Measurements from ENCODE around the gene ZBTB22. TPM values are rescaled to one million over a fixed set of nuclear protein-coding genes. Genes with fewer than 3 reads are reported as not detected.
"Not testable (repeated sequence)": the region's sequence is repeated elsewhere in the genome, so short reads cannot be mapped to it uniquely, and the experiment has no call there.

Gene ZBTB22
- polyA plus RNA-seq, 1 donor: 20.9 TPM

DNA sequence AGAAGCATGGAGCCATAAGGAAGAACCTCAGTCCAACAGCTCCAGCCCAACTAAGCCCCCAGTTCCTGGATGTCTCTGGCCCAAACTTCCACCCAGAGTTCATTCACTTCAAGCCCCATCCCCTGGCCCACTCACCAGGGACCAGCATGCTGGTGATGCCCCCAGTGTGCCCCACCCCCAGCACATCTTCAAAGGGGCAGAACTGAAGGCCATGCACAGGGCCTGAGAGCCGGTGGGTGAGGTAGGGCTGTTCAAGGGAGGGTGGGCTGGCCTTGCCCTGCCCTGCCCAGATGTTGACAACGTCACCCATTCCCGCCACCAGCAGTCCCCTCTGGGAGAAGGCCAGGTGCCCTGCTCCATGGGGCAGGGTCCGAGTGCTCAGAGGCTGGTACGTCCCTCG is 37.0 kb downstream of the ZBTB22 start:
- DNase-seq: no peak

DNA sequence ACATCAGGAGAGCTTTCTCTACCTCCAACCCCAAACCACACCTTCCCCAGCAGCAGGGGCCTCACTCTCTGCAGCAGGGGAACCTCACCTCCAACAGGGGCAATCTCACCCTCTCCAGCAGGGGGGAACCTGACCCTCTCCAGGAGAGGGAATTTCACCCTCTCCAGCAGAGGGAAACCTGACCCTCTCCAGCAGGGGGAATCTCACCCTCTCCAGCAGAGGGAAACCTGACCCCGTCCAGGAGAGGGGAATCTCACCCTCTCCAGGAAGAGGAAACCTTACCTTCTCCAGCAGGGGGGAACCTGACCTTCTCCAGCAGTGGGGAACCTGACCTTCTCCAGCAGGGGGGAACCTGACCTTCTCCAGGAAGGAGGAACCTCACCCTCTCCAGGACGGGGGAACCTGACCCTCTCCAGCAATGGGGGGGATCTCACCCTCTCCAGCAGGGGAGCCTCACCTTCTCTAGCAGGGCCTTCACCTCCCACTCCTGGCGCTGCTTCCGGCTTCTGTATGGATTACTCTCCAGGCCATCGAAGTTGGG is 37.5 kb downstream of the ZBTB22 start:
- DNase-seq: peak; percentile 22

DNA sequence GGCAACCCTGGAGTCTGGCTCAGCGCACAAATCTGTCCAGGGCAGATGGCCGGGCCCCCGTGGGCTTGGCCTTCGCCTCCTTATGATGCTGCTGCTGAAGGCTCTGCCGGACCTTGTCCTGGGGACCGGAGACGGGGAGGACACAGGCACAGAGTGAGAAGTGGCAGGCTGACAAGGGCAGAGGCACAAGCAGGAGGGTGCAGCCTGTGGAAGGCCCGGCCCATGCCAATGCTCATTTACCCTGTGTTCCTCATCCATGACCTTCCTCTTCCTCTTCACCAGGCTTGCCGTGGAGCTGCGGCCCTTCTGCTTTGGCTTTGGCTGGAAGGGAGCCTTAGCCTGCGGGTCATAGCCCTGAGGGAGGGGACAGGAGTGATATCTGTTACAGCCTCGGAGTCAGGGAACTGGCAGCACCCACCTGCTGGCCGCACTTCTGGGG is 38.3 kb downstream of the ZBTB22 start:
- DNase-seq: no peak

DNA sequence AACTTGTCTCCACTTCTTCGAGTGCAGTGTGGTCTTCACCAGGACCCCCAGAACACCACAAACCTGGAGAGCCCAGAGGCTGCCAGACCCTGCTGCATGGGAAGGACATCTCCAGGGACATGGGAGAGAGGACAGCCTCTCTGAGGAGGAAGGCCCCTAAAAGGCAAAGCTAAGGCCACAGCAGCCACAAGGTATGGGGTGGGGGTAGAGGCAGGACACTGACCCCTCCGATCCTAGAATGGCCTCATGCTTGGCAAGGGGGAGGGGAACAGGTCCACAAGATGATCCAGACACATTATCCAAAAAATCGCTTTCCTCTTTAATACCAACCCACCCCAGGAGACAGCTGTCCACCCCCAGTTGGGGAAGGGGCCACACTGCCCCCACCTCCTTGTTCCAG is 38.7 kb downstream of the ZBTB22 start:
- no peak for DNase-seq

DNA sequence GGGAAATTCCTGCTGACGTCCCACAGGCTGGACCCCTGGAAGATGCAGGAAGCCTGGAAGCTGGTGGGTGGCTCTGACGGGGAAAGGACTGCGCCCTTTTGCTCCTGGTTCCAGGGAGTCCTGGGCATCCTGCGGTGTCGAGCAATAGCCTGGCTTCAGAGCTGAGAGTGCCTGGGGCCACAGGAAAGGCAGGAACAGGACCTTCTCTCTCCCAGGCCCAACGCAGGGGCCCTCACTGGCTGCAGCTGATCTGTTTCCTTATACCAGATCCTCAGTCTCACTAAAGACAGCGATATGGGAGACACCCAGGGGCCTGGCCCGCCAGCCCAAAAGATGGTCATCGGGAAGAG is 39.2 kb downstream of the ZBTB22 start:
- no peak for DNase-seq

DNA sequence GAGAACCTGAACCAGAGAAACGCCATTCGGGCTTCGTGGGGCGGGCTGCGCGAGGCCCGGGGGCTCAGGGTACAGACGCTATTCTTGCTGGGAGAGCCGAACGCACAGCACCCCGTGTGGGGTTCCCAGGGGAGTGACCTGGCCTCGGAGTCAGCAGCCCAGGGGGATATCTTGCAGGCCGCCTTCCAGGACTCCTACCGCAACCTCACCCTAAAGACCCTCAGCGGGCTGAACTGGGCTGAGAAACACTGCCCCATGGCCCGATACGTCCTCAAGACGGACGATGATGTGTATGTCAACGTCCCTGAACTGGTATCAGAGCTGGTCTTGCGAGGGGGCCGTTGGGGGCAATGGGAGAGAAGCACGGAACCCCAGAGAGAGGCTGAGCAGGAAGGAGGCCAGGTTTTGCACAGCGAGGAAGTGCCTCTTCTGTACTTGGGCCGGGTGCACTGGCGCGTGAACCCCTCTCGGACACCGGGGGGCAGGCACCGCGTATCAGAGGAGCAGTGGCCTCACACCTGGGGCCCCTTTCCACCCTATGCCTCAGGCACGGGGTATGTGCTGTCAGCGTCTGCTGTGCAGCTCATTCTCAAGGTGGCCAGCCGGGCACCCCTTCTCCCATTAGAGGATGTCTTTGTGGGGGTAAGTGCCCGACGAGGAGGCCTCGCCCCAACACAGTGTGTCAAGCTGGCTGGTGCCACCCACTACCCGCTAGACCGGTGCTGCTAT is 39.7 kb downstream of the ZBTB22 start:
- DNase-seq: no peak

DNA sequence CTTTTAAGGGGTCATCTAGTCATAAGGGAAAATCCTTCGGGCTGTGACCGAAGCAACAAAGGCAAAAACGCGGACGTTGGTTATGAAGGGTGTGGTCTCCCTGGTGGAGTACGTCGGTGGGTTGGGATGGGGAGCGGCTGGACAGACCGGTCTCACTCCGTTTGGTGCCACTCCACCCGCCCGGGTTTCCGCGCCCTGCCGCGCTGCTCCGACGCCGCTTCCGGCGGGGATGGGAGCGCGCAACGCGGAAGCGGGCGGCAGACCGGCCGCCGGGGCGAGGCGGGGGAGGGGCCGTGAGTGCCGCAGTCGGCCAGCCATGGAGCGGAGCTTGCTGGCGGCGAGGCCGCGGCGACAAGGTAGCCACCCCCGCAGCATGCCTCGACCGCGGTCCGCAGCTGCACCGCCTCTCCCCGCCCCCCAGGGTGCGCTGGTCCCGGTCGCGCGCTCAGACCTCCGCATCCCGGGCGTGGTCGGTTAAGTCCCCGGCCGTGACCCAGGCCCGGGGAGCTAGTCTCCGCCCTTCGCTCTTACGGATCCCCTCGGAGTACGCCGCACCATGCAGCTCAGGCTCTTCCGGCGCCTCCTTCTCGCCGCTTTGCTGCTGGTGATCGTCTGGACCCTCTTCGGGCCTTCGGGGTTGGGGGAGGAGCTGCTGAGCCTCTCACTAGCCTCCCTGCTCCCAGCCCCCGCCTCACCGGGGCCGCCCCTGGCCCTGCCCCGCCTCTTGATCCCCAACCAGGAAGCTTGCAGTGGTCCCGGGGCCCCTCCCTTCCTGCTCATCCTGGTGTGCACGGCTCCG is 40.5 kb downstream of the ZBTB22 start, which contains the start of gene B3GALT4:
TSS of gene B3GALT4 (plus strand) at position 260 of the 799 bp plus-strand sequence. CDS start at position 557, 297 bp downstream.
- peak; percentile 68 for DNase-seq

DNA sequence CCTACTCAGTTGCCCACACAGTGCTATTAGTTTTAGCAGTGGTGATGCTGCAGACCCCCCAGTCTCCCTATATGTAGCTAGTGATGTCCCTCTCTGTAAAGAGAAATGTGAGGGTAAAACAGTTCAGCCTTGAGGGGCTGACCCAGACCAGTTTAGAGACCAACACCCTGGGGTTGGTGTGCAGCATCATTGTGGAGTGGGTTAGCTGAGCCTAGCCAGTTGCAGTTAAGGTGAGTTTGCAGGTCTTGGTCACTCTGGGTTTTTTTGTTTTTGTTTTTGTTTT is 41.0 kb downstream of the ZBTB22 start:
- no peak for DNase-seq

DNA sequence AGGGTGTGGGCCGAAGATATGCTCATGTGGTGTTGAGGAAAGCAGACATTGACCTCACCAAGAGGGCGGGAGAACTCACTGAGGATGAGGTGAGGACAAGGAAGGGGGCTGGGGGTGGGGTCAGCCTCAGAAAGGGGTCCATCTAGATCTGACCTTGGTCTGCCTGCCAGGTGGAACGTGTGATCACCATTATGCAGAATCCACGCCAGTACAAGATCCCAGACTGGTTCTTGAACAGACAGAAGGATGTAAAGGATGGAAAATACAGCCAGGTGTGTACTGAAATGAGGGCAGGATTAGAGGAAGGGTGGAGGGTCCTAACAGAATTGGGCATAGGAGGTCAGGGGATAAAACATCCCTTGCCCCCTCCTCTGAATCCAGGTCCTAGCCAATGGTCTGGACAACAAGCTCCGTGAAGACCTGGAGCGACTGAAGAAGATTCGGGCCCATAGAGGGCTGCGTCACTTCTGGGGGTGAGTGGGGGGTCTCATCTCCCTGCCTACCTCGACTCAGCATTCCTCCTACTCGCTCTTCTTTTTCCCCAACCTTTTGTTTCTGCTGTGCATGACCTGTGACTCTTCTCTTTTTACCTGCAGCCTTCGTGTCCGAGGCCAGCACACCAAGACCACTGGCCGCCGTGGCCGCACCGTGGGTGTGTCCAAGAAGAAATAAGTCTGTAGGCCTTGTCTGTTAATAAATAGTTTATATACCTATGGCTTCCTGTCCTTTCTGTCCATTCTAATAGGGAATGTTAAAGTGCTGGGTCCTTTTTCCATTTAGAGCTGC is 41.6 kb downstream of the ZBTB22 start:
- DNase-seq: not testable (repeated sequence)

DNA sequence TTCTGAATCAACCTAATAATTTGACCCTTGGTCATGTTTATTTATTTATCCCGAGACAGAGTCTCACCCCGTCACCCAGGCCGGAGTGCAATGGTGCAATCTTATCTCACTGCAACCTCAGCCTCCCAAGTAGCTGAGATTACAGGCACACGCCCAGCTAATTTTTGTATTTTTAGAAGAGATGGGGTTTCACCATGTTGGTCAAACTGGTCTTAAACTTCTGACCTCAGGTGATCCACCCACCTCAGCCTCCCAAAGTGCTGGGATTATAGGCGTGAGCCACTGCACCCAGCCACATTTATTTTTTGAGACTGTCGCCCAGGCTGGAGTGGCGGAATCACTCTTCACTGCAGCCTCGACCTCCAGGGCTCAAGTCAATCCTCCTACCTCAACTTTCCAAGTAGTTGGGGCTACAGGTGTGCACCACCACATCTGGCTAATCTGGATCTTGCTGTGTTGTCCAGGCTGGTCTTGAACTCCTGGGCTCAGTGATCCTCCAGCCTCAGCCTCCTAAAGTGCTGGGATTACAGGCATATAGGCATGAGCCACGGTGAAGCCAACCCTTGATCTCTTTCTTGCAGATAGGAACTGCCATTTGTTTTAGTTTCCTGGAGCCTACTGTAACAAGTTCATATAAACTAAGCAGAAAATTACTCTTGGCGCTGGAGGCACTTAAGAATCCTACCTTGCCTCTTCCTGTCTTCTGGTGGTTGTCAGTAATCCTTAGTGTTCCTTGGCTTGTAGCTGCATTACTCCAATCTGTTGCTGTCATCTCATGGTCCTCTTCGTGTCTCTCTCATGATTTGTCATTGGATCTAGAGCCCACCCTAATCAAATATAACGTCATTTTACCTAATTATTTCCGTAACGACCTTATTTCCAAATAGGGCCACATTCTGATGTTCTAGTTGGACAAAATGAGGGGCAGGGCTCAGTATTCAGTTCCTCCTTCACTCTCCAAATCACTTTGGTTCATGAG is 43.3 kb downstream of the ZBTB22 start:
- no peak for DNase-seq

DNA sequence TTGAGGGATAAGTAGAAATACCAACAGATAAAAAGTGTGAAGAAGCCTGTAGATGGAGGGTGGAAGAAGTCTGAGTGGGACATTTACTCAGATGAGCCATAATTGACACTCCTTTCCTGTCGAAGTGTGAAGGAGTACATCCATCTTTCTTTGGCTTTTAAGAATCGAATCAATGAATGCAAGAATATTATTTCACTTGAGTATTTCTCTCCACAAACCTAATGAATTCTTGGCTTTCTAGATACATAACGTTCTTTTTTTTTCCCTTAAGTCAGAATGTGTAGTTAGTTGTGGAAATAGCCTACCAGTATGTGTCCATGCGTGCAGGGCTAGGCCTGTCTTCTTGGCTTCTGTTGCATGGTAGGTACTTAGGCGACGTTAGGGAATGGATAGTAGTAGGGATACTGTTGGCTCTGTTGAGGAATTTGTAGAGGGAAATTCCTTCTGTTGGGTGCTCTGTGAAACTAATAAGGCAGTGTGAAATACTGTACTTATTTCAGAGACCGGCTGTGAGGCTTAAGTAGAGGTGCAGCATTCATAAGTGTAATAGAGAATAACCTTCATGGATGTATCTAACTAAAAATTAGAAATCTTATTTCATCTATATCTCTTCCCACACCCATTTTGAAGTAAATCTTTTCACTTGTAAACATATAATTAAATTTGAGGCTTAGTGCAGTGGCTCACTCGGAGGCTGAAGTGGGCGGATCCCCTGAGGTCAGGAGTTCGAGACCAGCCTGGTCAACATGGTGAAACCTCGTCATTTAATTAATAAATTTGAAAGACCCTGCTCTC is 44.2 kb downstream of the ZBTB22 start:
- DNase-seq: no peak

DNA sequence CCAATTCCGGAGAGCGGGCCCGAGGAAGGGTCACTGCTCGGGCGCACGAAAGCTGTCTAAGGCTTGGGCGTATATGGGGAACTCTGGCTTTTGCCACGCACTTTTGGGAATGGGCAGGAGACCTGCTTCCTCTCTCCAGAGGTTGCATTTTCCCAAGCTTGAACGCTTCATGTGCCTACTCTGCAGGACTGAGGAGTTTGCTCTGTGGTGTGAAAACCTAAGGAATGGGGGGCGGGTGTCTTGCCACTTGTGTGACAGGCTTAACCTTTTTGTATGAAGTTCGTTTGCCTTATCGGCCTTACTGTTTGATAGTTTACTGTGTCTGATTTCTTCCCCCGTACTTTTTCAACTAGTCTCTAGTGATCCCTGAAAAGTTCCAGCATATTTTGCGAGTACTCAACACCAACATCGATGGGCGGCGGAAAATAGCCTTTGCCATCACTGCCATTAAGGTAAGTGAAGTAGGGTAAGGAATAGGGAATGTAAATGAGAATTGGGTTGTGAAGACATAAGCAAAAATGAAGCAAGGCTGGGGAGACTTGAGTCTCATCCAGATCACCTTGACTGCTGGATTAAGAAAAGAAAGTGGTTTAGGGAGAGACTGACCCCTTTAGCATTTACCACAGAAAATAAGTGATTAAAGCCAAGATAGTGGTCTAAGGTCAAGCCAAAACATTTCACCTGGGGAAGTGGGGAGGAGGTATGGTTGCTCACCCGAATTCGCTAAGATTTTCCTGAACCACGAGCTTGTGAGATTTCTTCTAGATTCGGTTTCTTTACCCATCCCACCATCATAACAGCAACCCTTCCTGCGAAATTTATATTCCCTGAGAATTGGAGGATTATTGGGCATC is 45.0 kb downstream of the ZBTB22 start:
- DNase-seq: no peak

DNA sequence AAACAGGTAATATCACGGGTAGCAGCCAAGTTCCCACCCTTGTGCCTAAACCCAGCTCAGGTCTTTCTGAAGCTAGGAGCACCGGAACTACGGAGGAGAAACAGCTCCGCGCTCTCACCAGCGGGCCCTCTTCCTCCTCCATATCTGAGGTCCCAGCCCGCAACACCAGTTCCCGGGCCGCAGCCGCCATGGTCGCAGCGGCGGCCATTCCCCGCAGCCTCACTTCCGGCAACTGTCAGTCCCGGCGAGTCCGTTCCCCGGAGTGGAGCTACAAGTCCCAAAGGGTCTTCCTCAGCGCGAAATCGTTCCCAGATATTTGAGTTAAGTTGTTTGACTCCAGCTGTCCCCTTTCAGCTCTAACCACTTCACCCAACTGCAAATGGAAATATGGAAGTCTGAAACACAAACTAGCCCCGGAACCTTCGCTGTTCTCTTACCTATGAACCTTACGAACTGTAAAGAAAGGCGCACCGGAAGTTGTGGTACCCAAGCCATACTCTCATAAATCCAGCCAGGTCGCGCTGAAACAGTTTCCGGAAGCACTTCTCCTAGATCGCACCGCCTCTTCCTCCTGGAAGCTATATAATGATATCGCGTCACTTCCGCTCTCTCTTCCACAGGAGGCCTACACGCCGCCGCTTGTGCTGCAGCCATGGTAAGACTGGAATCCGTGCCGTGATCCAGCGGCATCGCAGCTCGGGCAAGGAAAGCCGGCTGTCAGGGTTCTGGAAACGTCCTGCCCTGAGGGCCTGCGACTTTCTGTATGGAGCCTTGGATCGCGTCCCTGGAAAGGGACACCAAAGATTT is 45.9 kb downstream of the ZBTB22 start, which contains the start of the genes RPS18 and VPS52:
TSS of gene RPS18 (plus strand) at position 608 of the 807 bp plus-strand sequence. CDS start at position 653, 45 bp downstream.
TSS of gene VPS52 (minus strand) at position 409 of the 807 bp plus-strand sequence. CDS start at position 208, 201 bp downstream.
- peak; percentile 100 for DNase-seq

DNA sequence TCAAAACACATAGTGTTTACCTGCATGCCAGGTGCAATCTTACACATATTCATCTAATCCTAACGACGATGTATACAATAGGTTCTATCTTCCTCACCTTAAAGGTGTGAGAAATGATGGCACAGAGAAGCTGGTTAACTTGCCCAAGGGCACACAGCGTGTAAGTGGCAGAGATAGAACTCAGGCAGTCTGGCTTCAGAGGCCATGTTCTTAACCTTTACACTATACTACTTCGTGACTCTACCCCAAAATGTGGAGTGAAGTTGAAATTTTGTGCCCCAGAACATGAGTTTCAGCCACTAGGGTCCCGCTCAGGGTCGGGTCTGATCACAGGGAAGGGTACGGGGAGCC is 46.5 kb downstream of the ZBTB22 start:
- DNase-seq: no peak
